Left ventricle myocardium superior (tissue), 1 donor: Measurements from ENCODE around the gene NUTM1. TPM values are rescaled to one million over a fixed set of nuclear protein-coding genes. Genes with fewer than 3 reads are reported as not detected.
"Not testable (repeated sequence)": the region's sequence is repeated elsewhere in the genome, so short reads cannot be mapped to it uniquely, and the experiment has no call there.

ENCODE experiments used
- ATAC-seq: fragments of 200-7000 bp; cut with Tn5 transposase; one replicate; pipeline ENCODE4 v1.9.1; 2020; ENCODE audit warnings: mild to moderate bottlenecking, moderate library complexity
- DNase-seq: peaks from one replicate; pipeline ENCODE4 v3.0.0-alpha.2; 2020
- intact Hi-C: fragments of 100-400 bp; cut with micrococcal nuclease; formaldehyde crosslinking; loops from one replicate; pipeline ENCODE4 v1.11.0; 2022
- total RNA-seq: library from RNA; stranded (reverse); fragmentation: NEBNext Ultra II Directional; extraction: Animal tissue kit (Norgen Biotek cat#: 25700); gene quantifications from one replicate; pipeline ENCODE4 v1.2.1, GENCODE V29; 2021
- donor health status: DM: no; HTN: yes; CAD: no; lungs with severe emphysema.

NUTM1 gene
- total RNA-seq, 1 donor from 2014 or later: not detected

- intact Hi-C loops: no loop called here
- ATAC-seq (no peak), DNase-seq (no peak)
Observed at GRCh38 chr15:34335176-34336032, 7.7 kb upstream of the NUTM1 start.

DNA sequence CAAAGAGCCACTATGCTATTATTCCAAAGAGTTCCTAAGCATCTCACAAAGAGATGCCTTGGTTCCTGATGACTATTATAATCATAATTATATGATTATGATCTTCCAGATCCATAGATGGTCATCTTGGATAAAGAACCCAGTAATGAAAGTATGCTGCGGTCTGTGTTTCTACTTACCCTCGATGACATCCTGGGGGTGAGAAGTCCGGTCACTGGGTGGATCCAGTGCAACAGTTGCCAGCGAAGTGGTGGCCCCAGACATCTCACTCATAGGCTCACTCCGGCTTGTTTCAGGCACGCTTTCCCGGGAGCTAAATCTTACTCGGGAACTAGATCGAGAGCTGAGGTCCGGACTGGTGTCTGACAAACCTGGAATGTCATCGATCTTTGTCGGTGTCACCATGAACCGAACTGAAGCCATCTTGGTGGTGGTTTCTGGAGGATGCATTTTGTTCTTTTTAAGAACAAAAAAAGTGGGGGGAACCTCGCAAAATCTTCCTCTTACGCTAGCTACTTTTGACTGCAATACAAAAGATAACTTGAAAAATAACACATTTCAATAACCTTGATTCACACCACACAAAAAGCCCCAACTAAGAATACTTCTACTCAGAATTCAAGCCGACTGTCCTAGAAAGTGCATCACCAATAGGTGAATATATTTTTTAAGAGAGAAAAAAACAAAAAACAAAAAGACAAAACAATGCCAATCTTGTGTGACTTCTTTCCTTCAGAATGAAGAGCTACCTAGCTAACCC lies 6.7 kb upstream of the NUTM1 start:
- DNase-seq (no peak), ATAC-seq (no peak)
- intact Hi-C loops: no loop called here

- ATAC-seq (peak; percentile 46), DNase-seq (no peak)
- intact Hi-C loops: no loop called here
Observed at GRCh38 chr15:34336991-34337556, 6.0 kb upstream of the NUTM1 start.

GRCh38 chr15:34337557-34338306 lies 5.4 kb upstream of the NUTM1 start, which contains the start of gene SLC12A6:
Gene SLC12A6, minus strand, starts transcription at chr15:34337781. Its CDS starts 1,101 bp downstream, at chr15:34336680.
- intact Hi-C loops: no loop called here
- ATAC-seq (peak; percentile 97), DNase-seq (peak; percentile 96)

GRCh38 chr15:34338347-34338746 lies 4.8 kb upstream of the NUTM1 start:
- no peak for ATAC-seq
- intact Hi-C loops: no loop called here
- no peak for DNase-seq

DNA sequence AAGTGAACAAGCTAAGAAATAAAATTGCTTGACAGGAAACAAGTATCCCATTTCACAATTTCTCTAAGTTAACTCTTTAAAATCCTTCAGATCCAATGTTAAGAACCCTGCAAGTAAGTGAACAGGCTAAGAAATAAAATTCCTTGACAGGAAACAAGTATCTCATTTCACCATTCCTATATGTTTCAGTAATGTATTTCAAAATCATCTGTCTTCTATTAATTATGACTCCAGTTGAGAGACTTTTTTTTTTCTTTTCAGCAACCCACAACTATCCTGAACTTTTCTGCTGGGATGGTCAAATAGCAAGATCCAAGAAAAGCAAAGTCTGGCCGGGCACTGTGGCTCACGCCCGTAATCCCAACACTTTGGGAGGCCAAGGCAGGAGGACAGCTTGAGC lies 3.2 kb upstream of the NUTM1 start:
- intact Hi-C loops: loop anchor here (10.0 kb wide), 1 partner anchor 95 kb away; no protein-coding TSS in a partner anchor
- DNase-seq: no peak
- ATAC-seq: no peak

DNA sequence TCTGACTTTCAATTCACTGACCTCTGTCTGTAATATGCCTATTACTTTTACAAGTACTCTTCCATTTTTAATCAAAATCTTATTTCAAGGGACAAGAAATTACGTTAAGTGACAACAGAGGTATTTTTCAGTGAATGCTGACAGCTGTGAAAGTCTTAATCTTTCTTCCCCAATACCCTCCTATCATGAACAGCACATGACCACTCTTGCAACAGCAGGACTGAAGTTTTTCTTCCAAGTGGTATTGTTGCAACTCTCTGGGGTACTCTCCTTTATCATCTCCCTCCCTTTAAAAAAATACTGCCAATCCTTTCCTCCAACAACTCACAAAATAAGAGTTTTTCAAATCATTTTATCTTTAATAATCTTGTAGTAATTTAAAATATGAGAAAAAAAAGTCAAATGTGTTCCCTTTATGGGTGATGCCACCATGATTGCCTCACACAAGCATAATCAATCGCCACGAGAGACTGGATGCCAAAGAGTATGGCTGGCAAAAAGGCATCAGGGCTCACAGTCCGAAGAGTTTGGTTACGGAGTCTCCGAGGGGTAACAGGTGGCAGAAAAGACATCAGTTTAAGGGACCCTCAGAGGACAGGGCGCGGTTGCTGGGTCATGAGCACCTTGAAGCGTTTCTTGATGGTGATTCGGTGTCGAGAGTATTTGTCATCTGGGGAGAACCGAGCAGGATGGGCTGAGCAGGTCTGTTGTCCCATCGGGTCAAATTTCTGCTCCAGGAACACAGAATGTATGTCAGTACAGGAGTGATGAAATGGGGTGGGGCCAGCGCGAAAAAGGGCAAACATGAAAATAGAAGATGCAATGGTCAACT lies 1.5 kb upstream of the NUTM1 start:
- intact Hi-C loops: loop anchor here (10.0 kb wide), 1 partner anchor 97 kb away; no protein-coding TSS in a partner anchor
- ATAC-seq: no peak
- DNase-seq: no peak

DNA sequence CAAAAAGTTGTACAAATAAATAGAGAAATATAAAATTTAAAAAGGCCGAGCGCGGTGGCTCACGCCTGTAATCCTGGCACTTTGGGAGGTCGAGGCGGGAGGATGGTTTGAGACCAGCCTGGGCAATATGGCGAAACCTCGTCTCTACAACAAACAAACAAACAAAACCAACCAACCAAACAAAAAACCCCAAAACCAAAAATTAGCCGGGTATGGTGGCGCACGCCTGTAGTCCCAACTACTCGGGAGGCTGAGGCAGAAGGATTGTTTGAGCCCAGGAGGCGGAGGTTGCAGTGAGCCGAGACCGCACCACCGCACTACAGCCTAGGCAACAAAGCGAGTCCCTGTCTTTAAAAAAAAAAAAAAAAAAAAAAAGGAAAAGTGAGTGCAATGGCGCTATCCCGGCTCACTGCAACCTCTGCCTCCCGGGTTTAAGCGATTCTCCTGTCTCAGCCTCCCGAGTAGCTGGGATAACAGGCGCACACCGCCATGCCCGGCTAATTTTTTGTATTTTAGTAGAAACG lies 840 bp upstream of the NUTM1 start:
- not testable (repeated sequence) for ATAC-seq, DNase-seq
- intact Hi-C loops: loop anchor here (10.0 kb wide), 1 partner anchor 97 kb away; no protein-coding TSS in a partner anchor

- intact Hi-C loops: loop anchor here (10.0 kb wide), 1 partner anchor 103 kb away; no protein-coding TSS in a partner anchor
- no peak for ATAC-seq
- no peak for DNase-seq
Observed at GRCh38 chr15:34347951-34348638, 5.0 kb downstream of the NUTM1 start.

- ATAC-seq (no peak), DNase-seq (no peak)
- intact Hi-C loops: loop anchor here (10.0 kb wide), 1 partner anchor 104 kb away; no protein-coding TSS in a partner anchor
Observed at GRCh38 chr15:34348735-34349300, 5.7 kb downstream of the NUTM1 start.

- intact Hi-C loops: loop anchor here (10.0 kb wide), 1 partner anchor 105 kb away; no protein-coding TSS in a partner anchor
- no peak for ATAC-seq
- no peak for DNase-seq
Observed at GRCh38 chr15:34349769-34350168, 6.7 kb downstream of the NUTM1 start.

DNA sequence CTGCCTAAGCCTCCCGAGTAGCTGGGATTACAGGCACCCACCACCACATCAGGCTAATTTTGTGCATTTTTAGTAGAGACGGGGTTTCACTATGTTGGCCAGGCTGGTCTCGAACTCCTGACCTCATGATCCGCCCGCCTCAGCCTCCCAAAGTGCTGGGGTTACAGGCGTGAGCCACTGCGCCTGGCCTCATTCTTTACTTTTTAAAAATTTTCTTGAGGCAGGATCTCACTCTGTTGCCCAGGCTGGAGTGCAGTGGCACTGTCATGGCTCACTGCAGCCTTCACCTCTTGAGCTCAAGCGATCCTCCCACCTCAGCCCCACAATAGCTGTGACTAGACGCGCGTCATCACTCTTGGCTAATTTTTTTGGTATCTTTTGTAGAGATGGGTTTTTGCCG lies 9.9 kb downstream of the NUTM1 start:
- intact Hi-C loops, DNase-seq, ATAC-seq: not testable (repeated sequence)

DNA sequence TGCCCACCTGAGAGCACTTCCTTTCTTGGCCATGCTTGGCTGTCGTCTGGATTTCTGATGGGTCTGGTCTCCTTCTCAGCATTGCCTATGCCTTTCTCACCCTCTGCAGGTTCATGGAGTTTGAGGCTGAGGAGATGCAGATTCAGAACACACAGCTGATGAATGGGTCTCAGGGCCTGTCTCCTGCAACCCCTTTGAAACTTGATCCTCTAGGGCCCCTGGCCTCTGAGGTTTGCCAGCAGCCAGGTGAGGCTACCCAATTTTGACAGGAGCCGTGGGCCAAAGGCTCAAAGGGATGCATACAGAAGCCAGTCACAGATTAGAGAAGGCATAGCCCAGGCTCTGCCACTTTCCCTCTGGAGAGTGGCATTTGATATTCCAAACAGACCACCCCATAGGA lies 10.5 kb downstream of the NUTM1 start:
- DNase-seq (no peak), ATAC-seq (no peak)
- intact Hi-C loops: no loop called here

GRCh38 chr15:34354286-34354685 lies 11.2 kb downstream of the NUTM1 start:
- intact Hi-C loops: no loop called here

GRCh38 chr15:34355241-34355640 lies 12.1 kb downstream of the NUTM1 start:
- no peak for ATAC-seq
- no peak for DNase-seq
- intact Hi-C loops: no loop called here

More at GRCh38 chr15:34354286-34354685, 11.2 kb downstream of the NUTM1 start:
- ATAC-seq (no peak), DNase-seq (no peak)

DNA sequence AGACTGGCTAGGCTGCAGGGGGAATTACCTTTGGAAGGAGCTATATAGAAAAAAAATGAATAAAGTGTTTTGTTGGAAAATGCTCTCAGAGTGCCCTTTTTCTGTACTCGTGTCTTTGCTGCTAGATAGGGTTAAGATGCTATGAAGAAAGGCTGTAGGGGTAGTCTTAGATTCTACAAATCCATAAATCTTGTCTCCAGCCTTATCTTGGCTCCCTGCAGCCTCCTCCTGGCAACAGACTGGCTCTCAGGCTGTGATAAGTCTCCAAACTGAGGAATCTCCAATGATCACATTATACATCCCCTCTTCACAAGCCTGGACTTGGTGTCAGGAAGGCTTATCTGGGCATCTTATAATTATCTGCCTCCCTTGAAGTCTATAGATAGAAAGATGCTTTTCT lies 14.5 kb downstream of the NUTM1 start:
- ATAC-seq (no peak), DNase-seq (no peak)
- intact Hi-C loops: no loop called here

GRCh38 chr15:34358367-34358766 lies 15.3 kb downstream of the NUTM1 start:
- intact Hi-C loops: no loop called here
- DNase-seq: no peak
- ATAC-seq: no peak
